Ecto neural progenitor cell (in vitro differentiated cells): Measurements from ENCODE around the gene PXMP2.
"Not testable (repeated sequence)": the region's sequence is repeated elsewhere in the genome, so short reads cannot be mapped to it uniquely, and the experiment has no call there.

Experiments used
- DNase-seq: peaks from one replicate; pipeline ENCODE4 v3.0.0-alpha.2; 2018; ENCODE audit warnings: low spot score

The PXMP2 gene

GRCh38 chr12:132660052-132660451 lies 27.3 kb upstream of the PXMP2 start:
- no peak for DNase-seq

DNA sequence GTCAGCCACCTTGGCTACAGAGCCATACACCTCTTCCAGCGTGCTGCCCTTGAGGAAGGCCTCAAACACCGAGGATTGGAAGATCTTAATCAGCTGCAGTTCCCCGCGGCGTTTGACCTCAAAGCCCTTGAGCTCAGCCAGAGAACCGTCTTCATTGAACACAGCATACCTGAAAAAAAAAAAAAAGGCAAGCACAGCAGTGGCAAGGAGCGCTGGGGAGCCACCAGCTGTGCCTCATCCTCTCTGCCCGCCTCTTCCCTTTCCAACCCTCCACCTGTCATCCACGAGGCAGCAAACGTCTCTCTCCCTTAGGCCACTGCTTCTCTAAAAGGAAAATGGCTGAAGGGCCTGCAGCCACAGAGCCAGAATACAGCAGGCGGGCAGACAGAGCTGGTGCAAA lies 26.4 kb upstream of the PXMP2 start:
- DNase-seq, result no peak

DNA sequence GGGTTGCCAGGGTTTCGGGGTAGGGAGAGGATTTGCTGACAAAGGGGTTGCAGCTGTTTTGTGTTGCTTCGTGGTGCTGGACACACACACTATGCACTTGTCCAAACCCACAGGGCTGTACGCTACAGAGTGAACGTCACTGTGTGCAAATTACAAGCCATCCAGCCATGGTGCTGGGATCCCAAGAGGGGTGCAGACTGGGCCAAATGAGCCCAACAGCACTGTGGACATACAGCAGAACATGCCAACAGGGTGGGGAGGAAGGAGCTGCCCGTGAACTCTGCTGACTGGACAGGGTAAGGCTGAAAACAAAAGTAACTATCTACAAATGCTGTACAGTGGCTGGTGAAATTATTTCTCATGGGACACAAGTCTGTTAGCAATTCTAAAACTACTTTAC lies 25.4 kb upstream of the PXMP2 start:
- DNase-seq, result peak; percentile 36

GRCh38 chr12:132662901-132663755 lies 24.3 kb upstream of the PXMP2 start:
- DNase-seq, result no peak

DNA sequence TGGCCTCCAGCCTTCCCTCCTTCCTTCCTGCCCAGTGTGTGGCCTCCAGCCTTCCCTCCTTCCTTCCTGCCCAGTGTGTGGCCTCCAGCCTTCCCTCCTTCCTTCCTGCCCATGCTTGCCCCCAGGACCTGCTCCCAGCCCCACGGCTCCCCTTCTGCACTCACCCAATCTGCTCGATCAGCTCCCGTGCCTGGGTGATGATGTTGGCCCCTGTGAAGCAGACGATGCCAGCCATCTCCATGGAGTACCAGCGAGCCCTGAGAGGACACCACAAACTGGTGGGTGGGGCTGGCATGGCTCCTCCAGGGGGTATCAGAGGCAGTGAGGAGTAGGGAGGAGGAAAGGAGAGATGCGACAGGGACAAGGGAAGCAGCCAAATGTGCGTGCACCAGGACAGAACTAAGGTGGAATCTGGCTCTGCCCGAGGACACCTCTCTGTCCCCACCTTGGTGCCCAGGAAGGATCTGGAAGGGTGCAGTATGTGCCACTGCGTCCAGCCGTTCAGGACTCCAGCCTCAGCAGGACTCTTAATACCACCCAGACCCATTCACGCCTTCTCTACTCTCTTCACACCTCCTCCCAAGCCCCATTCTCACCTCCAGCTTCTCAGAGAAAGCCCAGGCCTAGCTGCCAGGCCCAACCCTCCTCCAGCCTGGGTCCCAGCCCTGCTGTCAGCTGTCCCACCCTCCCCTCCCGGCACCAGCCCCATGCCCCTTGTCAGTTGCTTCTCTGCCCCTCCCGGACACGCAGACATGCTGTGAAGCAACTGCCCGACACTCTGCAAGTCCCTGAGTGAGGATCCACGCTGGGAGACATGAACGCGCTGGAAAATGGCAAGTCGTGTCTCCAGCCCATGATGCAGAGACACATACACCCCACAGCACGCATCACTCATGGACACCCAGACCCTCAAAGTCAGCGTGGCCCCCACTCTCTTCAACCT lies 22.9 kb upstream of the PXMP2 start:
- peak; percentile 39 for DNase-seq

DNA sequence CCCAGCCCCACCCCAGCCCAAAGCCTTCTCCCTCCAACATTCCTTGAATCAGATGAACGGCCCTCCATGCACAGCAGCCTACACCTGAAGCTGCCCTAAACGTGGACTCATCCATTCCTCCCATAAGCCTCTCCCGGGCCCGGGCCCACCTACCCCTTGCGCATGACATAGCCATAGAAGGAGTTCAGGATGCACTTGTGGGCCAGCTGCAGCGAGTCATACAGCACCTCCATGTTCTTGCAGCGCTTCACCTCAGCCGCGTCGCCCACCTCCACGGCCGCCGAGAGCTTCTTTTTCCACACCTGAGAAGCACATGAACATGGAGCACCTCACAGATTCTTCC lies 22.3 kb upstream of the PXMP2 start:
- no peak for DNase-seq

DNA sequence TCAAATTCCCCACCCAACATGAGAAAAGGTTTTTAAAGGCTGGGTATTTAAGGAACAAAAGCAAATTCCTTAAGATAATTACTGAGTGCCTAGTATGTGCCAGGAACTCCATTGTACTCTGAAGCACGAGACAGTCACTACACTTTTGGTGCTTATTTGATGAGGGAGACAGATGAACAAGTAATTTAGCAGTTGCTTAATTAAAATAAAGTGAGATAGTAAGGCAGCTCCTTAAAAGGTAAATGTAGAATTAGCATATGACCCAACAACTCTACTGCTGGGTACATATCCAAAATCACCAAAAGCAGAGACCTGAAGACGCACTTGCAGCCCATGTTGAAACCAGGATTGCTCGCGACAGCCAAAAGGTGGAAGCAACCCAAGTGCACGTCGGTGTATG lies 21.6 kb upstream of the PXMP2 start:
- no peak for DNase-seq

- DNase-seq, result no peak
Observed at GRCh38 chr12:132668191-132669088, 18.9 kb upstream of the PXMP2 start.

GRCh38 chr12:132669166-132669879 lies 18.1 kb upstream of the PXMP2 start:
- DNase-seq, result no peak

DNA sequence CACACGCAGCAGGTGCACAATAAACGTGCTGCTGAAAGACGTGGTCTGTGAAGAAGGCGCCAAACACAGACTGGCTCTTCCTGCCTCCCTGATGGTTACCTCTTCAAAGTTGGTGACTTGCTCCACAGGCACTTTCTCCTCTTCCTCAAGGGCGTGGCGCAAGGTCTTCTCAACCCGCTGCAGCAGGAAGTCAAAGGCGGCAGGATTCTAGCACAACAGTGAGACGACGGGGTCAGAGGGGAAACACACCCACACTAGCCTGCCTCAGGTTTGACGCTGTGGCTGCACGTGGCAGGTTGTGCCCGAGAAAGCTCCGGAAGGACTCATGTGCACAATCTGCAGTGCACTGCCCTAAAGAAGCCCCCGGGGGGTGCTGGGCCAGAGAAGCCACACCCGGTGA lies 15.3 kb upstream of the PXMP2 start:
- no peak for DNase-seq

GRCh38 chr12:132672678-132673077 lies 14.7 kb upstream of the PXMP2 start:
- DNase-seq, result peak; percentile 36

DNA sequence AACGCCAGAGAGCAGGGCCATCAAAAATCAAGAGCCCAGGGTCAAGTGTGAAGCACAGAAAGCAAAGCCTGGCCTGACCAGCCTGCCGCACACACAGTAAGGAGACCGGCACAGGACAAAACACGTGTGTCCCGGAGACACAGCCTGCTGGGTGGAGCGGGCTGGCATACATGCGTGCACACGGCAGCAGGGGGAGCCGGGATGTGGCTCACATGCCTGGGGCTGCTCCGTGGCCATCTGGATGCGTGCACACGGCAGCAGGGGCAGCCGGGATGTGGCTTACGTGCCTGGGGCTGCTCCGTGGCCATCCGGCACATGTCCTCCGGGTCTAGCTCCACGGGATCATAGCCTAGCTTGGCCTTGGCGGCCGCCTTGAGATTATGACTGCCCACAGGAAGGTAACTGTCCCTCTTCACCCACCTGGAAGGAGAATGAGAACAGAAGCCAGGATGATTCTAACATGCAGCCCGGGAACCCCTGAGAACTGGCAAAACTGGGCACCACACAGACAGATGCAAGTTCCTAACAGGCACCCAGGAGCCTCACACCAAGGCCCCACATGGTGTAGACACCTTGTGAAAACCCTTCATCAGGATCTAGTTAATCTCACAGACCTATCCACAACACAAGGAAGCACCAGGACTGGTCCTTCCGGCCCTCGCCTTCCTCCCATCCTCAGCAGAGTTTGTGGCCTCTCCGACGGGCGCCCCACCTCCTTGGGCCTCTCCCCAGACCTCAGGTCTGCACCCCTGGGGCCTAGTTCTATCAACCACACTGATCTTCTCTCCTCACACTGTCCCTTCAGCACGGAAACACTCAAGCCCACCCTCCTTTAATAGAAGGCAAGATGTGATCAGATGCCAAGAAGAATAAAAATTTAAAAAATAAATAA lies 13.9 kb upstream of the PXMP2 start:
- peak; percentile 41 for DNase-seq

DNA sequence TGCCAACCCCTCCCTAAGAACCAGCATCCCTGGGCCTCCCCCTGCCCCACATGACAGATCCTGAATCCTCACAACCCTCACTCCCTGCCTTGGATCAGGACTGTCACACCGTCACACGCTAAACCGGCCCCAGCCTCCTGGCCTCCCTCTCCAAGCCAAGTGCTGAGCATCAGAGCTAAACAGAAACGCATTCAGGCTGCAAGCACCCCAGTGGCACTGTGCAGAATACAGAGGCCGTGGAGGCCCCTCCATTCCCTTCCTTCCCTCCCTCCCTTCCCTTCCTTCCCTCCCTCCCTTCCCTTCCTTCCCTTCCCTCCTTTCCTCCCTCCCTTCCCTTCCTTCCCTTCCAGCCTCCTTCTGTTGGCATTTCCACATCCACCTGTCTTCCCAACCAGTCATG lies 12.8 kb upstream of the PXMP2 start:
- DNase-seq, result no peak

DNA sequence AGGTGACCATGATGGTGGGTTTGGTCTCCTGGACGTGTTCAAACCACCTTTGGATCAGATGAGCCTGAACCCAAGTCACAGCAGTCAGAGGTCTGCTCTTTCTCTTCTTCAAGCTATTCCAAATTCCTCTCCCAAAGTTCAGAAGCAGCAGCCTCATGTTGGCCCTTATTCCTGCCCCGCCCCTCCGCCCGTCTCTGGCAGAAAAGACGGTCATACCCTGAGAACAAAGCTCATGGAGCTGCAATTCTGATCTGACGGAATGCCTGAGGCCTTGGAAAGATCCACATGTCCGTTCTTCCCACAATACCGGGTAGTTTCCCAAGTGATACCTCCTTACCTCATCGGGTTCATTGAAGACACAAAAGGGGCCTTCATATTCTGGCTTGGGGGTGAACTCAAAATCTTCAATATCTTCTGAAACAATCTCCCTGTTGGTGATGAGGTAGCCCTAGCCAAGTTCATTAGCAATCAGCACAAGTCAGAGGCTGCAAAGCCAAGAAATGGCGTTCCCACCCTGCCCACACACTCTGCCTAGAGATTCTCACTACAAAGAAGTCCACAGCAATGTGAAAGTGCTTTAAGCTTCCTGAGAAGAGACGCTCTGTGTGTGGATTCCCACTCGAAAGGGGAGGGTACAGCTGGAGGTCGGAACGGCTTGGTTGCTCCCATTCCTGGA lies 11.5 kb upstream of the PXMP2 start:
- DNase-seq, result no peak

DNA sequence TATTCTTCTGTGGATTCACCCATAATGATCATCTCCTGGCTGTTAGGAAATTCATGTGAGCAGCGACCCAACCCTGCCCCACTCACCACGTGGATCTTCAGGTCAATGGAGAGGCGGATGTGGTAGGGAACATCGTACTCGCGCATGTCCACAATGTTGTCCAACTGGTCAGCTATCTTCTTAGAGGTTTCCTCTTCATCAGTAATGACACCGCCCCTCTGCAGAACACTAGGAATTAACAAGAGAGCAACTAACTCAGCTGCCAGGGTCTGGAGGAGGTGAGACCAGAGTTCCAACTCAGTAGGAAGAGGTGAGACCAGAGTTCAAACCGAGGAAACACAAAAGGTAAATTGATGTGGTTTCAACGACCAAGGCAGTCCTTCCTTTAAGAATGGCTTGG lies 9.9 kb upstream of the PXMP2 start:
- DNase-seq, result no peak

- no peak for DNase-seq
Observed at GRCh38 chr12:132685400-132685799, 2.0 kb upstream of the PXMP2 start.

DNA sequence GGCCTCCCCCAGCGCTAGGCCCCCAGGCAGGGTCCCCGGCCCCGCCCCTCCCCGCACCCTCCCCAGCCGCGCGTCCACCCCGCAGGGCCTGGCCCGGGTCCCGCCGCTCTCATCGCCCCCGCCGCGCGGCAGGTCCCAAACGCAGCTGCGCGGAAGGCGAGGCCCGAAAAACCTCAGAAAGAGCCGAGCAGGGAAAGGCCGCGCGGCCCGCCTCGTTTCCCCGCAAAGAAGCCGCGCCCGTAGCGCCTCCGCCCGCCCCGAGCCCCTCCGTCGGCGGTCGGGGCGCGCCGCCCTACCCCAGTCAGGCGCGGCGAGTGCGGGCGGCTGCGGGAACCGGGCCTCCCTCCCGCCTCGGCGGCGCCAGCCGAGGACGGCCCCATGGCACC lies 569 bp upstream of the PXMP2 start:
- DNase-seq, result no peak

DNA sequence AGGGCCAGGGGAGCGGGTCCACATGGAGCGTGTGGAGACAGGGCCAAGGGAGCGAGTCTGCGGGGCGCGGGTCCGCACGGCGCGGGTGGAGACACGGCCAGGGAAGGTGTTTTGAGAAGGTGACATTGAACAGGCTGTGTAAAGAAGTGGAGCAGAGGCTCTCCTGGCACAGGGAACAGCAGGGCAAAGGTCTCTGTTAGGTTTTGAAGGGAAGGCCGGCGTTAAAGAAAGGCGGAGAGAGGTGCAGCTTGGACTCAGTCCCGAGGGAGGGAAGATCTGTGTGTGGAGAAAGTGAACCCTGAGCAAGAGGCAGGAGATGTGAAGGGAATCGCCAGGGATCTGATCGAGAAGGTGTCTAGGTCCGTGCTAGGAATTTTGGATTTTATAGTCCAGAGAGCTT lies 1.8 kb downstream of the PXMP2 start:
- no peak for DNase-seq

GRCh38 chr12:132690112-132690511 lies 2.7 kb downstream of the PXMP2 start:
- DNase-seq, result no peak

DNA sequence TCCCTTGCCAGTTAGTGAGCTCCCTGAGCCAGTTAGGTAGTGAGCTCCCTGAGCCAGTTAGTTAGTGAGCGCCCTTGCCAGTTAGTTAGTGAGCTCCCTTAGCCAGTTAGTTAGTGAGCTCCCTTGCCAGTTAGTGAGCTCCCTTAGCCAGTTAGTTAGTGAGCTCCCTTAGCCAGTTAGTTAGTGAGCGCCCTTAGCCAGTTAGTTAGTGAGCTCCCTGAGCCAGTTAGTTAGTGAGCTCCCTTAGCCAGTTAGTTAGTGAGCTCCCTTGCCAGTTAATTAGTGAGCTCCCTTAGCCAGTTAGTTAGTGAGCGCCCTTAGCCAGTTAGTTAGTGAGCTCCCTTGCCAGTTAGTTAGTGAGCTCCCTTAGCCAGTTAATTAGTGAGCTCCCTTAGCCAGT lies 4.6 kb downstream of the PXMP2 start:
- DNase-seq, result not testable (repeated sequence)
